Transverse colon (tissue), 4 donors: ENCODE measurements around the gene BRPF3.

ENCODE experiments used
- CTCF ChIP-seq, 5 experiments: fragments of 200-600 bp in 3 of 5; fragments of 450-650 bp in 2 of 5; sonication (generic) in 3 of 5; IDR thresholded peaks; 1 replicate in 2 of 5; 2 replicates in 3 of 5; pipeline ENCODE4 v1.5.1; 2016 to 2017; ENCODE audit warnings: antibody characterized with exemption in 5 of 5, inconsistent platforms in 3 of 5, mild to moderate bottlenecking in 2 of 5, moderate library complexity in 1 of 5
- POLR2A ChIP-seq: fragments of 450-650 bp; IDR thresholded peaks from one replicate; pipeline ENCODE4 v1.6.1; 2016; ENCODE audit warnings: antibody characterized with exemption, mild to moderate bottlenecking, moderate library complexity
- POLR2AphosphoS5 ChIP-seq, 3 donors: sonication (generic); formaldehyde crosslinking; IDR thresholded peaks; one replicate each; pipeline ENCODE4 v1.6.1; 2016; ENCODE audit warnings: antibody characterized with exemption in 3 of 3

DNA sequence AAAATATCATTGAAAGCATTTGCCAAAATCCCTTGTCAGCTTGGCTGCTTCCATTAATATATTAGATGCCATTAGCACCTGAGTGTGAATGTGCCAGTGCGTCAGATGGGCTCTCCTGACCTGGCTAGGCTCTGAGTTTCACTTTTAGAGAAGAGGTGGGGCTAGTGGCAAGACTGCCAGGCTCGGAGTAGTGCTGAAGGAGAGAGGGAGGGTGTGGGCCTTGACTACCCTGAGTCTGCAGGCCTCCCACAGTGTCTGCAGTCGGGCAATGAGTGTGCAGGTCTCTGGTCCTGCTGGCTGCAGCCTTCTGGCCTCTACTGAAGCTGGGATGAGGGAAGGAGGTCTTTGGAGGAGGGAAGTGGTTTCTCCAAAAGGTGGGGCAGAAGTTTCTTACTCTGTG is 38.8 kb downstream of the BRPF3 start:
- TF ChIP-seq POLR2A, result no peak
- no peak for TF ChIP-seq CTCF (IDR thresholded peaks at IDR 0.05)
- no peak for TF ChIP-seq POLR2AphosphoS5 (IDR thresholded peaks at IDR 0.05)
